ENCODE results near the gene BGLAP. TPM values are rescaled to one million over a fixed set of nuclear protein-coding genes. Genes with fewer than 3 reads are reported as not detected.
"Not testable (repeated sequence)": the region's sequence is repeated elsewhere in the genome, so short reads cannot be mapped to it uniquely, and the experiment has no call there.

The BGLAP gene
- total RNA-seq, 1 experiment from 2014 or later: 0.67 TPM

GRCh38 chr1:156213644-156213966 is 28.4 kb upstream of the BGLAP start:
- no TSS peak for BruUV-seq (replicated peaks)
- Histone ChIP-seq H3K9me3 (ENCODE audit: control insufficient read depth, insufficient read depth, low read depth, low read length) (no peaks in the 10 kb centered on the region), H3K36me3 (ENCODE audit: control insufficient read depth, insufficient read depth, low read length) (peaks cover 2% of the 10 kb centered on the region; the same call in 1 of the 2 replicates), H3K27ac (ENCODE audit: low read length) (peak overlapping the region; percentile 97), H3K27me3 (ENCODE audit: control insufficient read depth, insufficient read depth, low read length) (no peaks in the 10 kb centered on the region), H3K4me1 (ENCODE audit: control insufficient read depth, insufficient read depth, low read length) (peaks cover 7% of the 10 kb centered on the region; the same call in 1 of the 2 replicates), H3K4me3 (ENCODE audit: low read depth in 2 of 2, low read length in 2 of 2) (peak overlapping the region; percentile 76 to 94)
- POLR2A ChIA-PET: interaction anchor here (1.2 kb wide), 1 partner anchor 68 kb away, joined by 5 read pairs; no protein-coding TSS in a partner anchor
- intact Hi-C loops (cut with micrococcal nuclease; ENCODE audit: unreplicated experiment): loop anchor here (5.0 kb wide), 1 partner anchor 116 kb away; no protein-coding TSS in a partner anchor
- in situ Hi-C loops (cut with HindIII; ENCODE audit: low pct_unique_long_range_greater_than_20kb, low sequenced_read_pairs): no loop called here
- TF ChIP-seq REST (IDR thresholded peaks at IDR 0.05; ENCODE audit: insufficient read depth in 1 of 2, low read depth in 2 of 2, low read length in 1 of 2) (no peak), CTCF (IDR thresholded peaks at IDR 0.05) (no peak), TCF7L2 (IDR thresholded peaks at IDR 0.05; ENCODE audit: low read depth, low read length) (no peak), POLR2AphosphoS5 (IDR thresholded peaks at IDR 0.05; ENCODE audit: low read depth, low read length) (no peak), SIN3A (IDR thresholded peaks at IDR 0.05; ENCODE audit: borderline replicate concordance, insufficient read depth, low read depth, low read length) (no peak)
- no peak for ATAC-seq
- no peak for DNase-seq (ENCODE audit: low read depth, low spot score)
- CTCF ChIA-PET: interaction anchor here (1.1 to 1.3 kb wide), 2 partner anchors 12 to 147 kb away, joined by 5 to 9 read pairs; no protein-coding TSS in a partner anchor

GRCh38 chr1:156214024-156214748 is 27.8 kb upstream of the BGLAP start:
- BruUV-seq (replicated peaks): no TSS peak
- peak overlapping the region; percentile 76 to 94 for H3K4me3 ChIP-seq (ENCODE audit: low read depth in 2 of 2, low read length in 2 of 2)
- DNase-seq (ENCODE audit: low read depth, low spot score): no peak
- H3K9me3 ChIP-seq (ENCODE audit: control insufficient read depth, insufficient read depth, low read depth, low read length): no peaks in the 10 kb centered on the region
- ChIA-PET CTCF (interaction anchor here (1.1 kb wide), 1 partner anchor 148 kb away, joined by 9 read pairs; no protein-coding TSS in a partner anchor), POLR2A (interaction anchor here (0.6 to 1.2 kb wide), 3 partner anchors 67 to 87 kb away, joined by 3 to 5 read pairs (median 4); no protein-coding TSS in a partner anchor)
- intact Hi-C loops (cut with micrococcal nuclease; ENCODE audit: unreplicated experiment) (loop anchor here (5.0 kb wide), 1 partner anchor 117 kb away; no protein-coding TSS in a partner anchor), in situ Hi-C loops (cut with HindIII; ENCODE audit: low pct_unique_long_range_greater_than_20kb, low sequenced_read_pairs) (no loop called here)
- H3K36me3 ChIP-seq (ENCODE audit: control insufficient read depth, insufficient read depth, low read length): no peaks in the 10 kb centered on the region; the same call in 1 of the 2 replicates
- peak overlapping the region; percentile 97 for H3K27ac ChIP-seq (ENCODE audit: low read length)
- H3K4me1 ChIP-seq (ENCODE audit: control insufficient read depth, insufficient read depth, low read length): peaks cover 7% of the 10 kb centered on the region; the same call in 1 of the 2 replicates
- TF ChIP-seq POLR2AphosphoS5 (IDR thresholded peaks at IDR 0.05; ENCODE audit: low read depth, low read length): no peak
- TF ChIP-seq REST (IDR thresholded peaks at IDR 0.05; ENCODE audit: insufficient read depth in 1 of 2, low read depth in 2 of 2, low read length in 1 of 2): no peak
- no peak for TF ChIP-seq CTCF (IDR thresholded peaks at IDR 0.05)
- TF ChIP-seq SIN3A (IDR thresholded peaks at IDR 0.05; ENCODE audit: borderline replicate concordance, insufficient read depth, low read depth, low read length): no peak
- no peak for TF ChIP-seq TCF7L2 (IDR thresholded peaks at IDR 0.05; ENCODE audit: low read depth, low read length)
- no peak for ATAC-seq
- H3K27me3 ChIP-seq (ENCODE audit: control insufficient read depth, insufficient read depth, low read length): no peaks in the 10 kb centered on the region

GRCh38 chr1:156216361-156217086 is 25.5 kb upstream of the BGLAP start:
- ATAC-seq; in situ Hi-C loops (cut with HindIII; ENCODE audit: low pct_unique_long_range_greater_than_20kb, low sequenced_read_pairs); intact Hi-C loops (cut with micrococcal nuclease; ENCODE audit: unreplicated experiment); H3K27me3 ChIP-seq (ENCODE audit: control insufficient read depth, insufficient read depth, low read length); CTCF ChIA-PET; H3K27ac ChIP-seq (ENCODE audit: low read length); H3K4me1 ChIP-seq (ENCODE audit: control insufficient read depth, insufficient read depth, low read length); H3K36me3 ChIP-seq (ENCODE audit: control insufficient read depth, insufficient read depth, low read length); H3K9me3 ChIP-seq (ENCODE audit: control insufficient read depth, insufficient read depth, low read depth, low read length); H3K4me3 ChIP-seq (ENCODE audit: low read depth in 2 of 2, low read length in 2 of 2); POLR2A ChIA-PET; BruUV-seq (replicated peaks); DNase-seq (ENCODE audit: low read depth, low spot score): not testable (repeated sequence)

All from Panc1 (cell line).